Lower leg skin (tissue), 4 donors: ENCODE results near the gene DDX24. TPM values are rescaled to one million over a fixed set of nuclear protein-coding genes. Genes with fewer than 3 reads are reported as not detected.

Experiments
- DNase-seq, 2 donors: peaks; one replicate each; pipeline ENCODE4 v3.0.0-alpha.2; 2019; ENCODE audit warnings: low spot score in 2 of 2
- H3K4me3 ChIP-seq: fragments of 200-600 bp; sonication (generic); 2 replicates; pipeline ENCODE4 v1.5.1; 2017; ENCODE audit warnings: mild to moderate bottlenecking, low read depth; ENCODE audit not compliant: poor library complexity, severe bottlenecking
- CTCF ChIP-seq, 3 donors: fragments of 450-650 bp; IDR thresholded peaks; one replicate each; pipeline ENCODE4 v1.5.1; 2016; ENCODE audit warnings: antibody characterized with exemption in 3 of 3, mild to moderate bottlenecking in 3 of 3, moderate library complexity in 2 of 3
- POLR2A ChIP-seq, 2 donors: fragments of 450-650 bp; IDR thresholded peaks; one replicate each; pipeline ENCODE4 v1.6.1; 2016 to 2017; ENCODE audit warnings: antibody characterized with exemption in 2 of 2, mild to moderate bottlenecking in 1 of 2, moderate library complexity in 1 of 2
- WGBS, 2 donors: methylation state at CpG; one replicate each; pipeline ENCODE4 v1.1.5; 2018; 5-methylcytosine and 5-hydroxymethylcytosine counted together
- intact Hi-C: fragments of 100-400 bp; cut with DNase I; formaldehyde crosslinking; loops from one replicate; pipeline ENCODE4 v1.15.0; 2023; ENCODE audit warnings: low total_unique reads
- total RNA-seq, 4 donors: library from RNA; depleted of rRNA; stranded (reverse); fragments of >200 nt; gene quantifications; one replicate each; pipeline ENCODE4 v1.1.0, GENCODE V29; 2016

Gene DDX24
- total RNA-seq, 4 donors from 2014 or later = 91.7 to 132 (median 102) TPM

- no peak for TF ChIP-seq POLR2A (IDR thresholded peaks at IDR 0.05)
- no peak for DNase-seq
- WGBS, 2 donors = 66 to 73% methylated on average over 18 of the region's 18 CpGs
- H3K4me3 ChIP-seq = no peak overlapping the region
- intact Hi-C loops = no loop called here
These were observed 39.3 kb downstream of the DDX24 start for GRCh38 chr14:94041551-94042346.

- DNase-seq = no peak
- 89 to 90% methylated on average over 13 of the region's 13 CpGs for WGBS, 2 donors
- no peak overlapping the region for H3K4me3 ChIP-seq
- intact Hi-C loops = no loop called here
- TF ChIP-seq CTCF (IDR thresholded peaks at IDR 0.05) (no peak), POLR2A (IDR thresholded peaks at IDR 0.05) (no peak)
These were observed 40.2 kb downstream of the DDX24 start for GRCh38 chr14:94040796-94041195.

GRCh38 chr14:94040247-94040646 is 40.8 kb downstream of the DDX24 start:
- DNase-seq = no peak
- H3K4me3 ChIP-seq = no peak overlapping the region
- intact Hi-C loops = no loop called here
- 91 to 95% methylated on average over 5 of the region's 5 CpGs for WGBS, 2 donors
- TF ChIP-seq POLR2A (IDR thresholded peaks at IDR 0.05) (no peak), CTCF (IDR thresholded peaks at IDR 0.05) (no peak)

GRCh38 chr14:94038921-94039629 is 41.9 kb downstream of the DDX24 start:
- WGBS, 2 donors = 91 to 93% methylated on average over 11 of the region's 11 CpGs
- intact Hi-C loops = loop anchor here (5.0 kb wide), 1 partner anchor 98 kb away; no protein-coding TSS in a partner anchor

GRCh38 chr14:94038510-94038909 is 42.5 kb downstream of the DDX24 start:
- WGBS, 2 donors = 79 to 90% methylated on average over 6 of the region's 7 CpGs

More at GRCh38 chr14:94038921-94039629, 41.9 kb downstream of the DDX24 start:
- DNase-seq = no peak
- H3K4me3 ChIP-seq = no peak overlapping the region
- no peak for TF ChIP-seq CTCF (IDR thresholded peaks at IDR 0.05)

More at GRCh38 chr14:94038510-94038909, 42.5 kb downstream of the DDX24 start:
- H3K4me3 ChIP-seq = no peak overlapping the region
- intact Hi-C loops = loop anchor here (5.0 kb wide), 1 partner anchor 99 kb away; no protein-coding TSS in a partner anchor
- TF ChIP-seq CTCF (IDR thresholded peaks at IDR 0.05) = no peak
- TF ChIP-seq POLR2A (IDR thresholded peaks at IDR 0.05) = no peak
- no peak for DNase-seq
